ENCODE results near the gene MVB12A.

The MVB12A gene

GRCh38 chr19:17415121-17415520 lies 4.7 kb upstream of the MVB12A start:
- TF ChIP-seq CTCF (IDR thresholded peaks at IDR 0.05; ENCODE audit: low read depth, low read length), result no peak

GRCh38 chr19:17418710-17419109 lies 1.1 kb upstream of the MVB12A start:
- peak in 1 of 2 donors; percentile 19 for DNase-seq (ENCODE audit: low read depth in 2 of 2)
- TF ChIP-seq CTCF (IDR thresholded peaks at IDR 0.05; ENCODE audit: low read depth, low read length), result no peak
- no peak overlapping the region for H3K4me3 ChIP-seq (replicated peaks in 1 of 2; ENCODE audit: low read depth in 2 of 2, low read length in 2 of 2)

More at GRCh38 chr19:17415121-17415520, 4.7 kb upstream of the MVB12A start:
- DNase-seq (ENCODE audit: low read depth in 2 of 2), result no peak
- no peak overlapping the region for H3K4me3 ChIP-seq (replicated peaks in 1 of 2; ENCODE audit: low read depth in 2 of 2, low read length in 2 of 2)

- no peak for TF ChIP-seq CTCF (IDR thresholded peaks at IDR 0.05; ENCODE audit: low read depth, low read length)
- no peak for DNase-seq (ENCODE audit: low read depth in 2 of 2)
- H3K4me3 ChIP-seq (replicated peaks in 1 of 2; ENCODE audit: low read depth in 2 of 2, low read length in 2 of 2), result peak overlapping the region; percentile 22 to 48
Measured at GRCh38 chr19:17419154-17419620, 660 bp upstream of the MVB12A start.

GRCh38 chr19:17420475-17420924 lies 653 bp downstream of the MVB12A start:
- H3K4me3 ChIP-seq (replicated peaks in 1 of 2; ENCODE audit: low read depth in 2 of 2, low read length in 2 of 2), result peak overlapping the region; percentile 85 to 91
- TF ChIP-seq CTCF (IDR thresholded peaks at IDR 0.05; ENCODE audit: low read depth, low read length), result no peak
- DNase-seq (ENCODE audit: low read depth in 2 of 2), result peak in 1 of 2 donors; percentile 22

- DNase-seq (ENCODE audit: low read depth in 2 of 2), result no peak
- TF ChIP-seq CTCF (IDR thresholded peaks at IDR 0.05; ENCODE audit: low read depth, low read length), result no peak
- no peak overlapping the region for H3K4me3 ChIP-seq (replicated peaks in 1 of 2; ENCODE audit: low read depth in 2 of 2, low read length in 2 of 2)
Measured at GRCh38 chr19:17421942-17422341, 2.1 kb downstream of the MVB12A start.

GRCh38 chr19:17423429-17424208 lies 3.8 kb downstream of the MVB12A start:
- no peak for TF ChIP-seq CTCF (IDR thresholded peaks at IDR 0.05; ENCODE audit: low read depth, low read length)
- no peak overlapping the region for H3K4me3 ChIP-seq (replicated peaks in 1 of 2; ENCODE audit: low read depth in 2 of 2, low read length in 2 of 2)
- DNase-seq (ENCODE audit: low read depth in 2 of 2), result no peak
